Prostate gland (tissue), 2 donors: ENCODE results near the gene ATP10B.

Source experiments
- CTCF ChIP-seq, 4 experiments: fragments of 200-600 bp in 2 of 4; fragments of 450-650 bp in 2 of 4; sonication (generic) in 2 of 4; IDR thresholded peaks; 1 replicate in 3 of 4; 2 replicates in 1 of 4; pipeline ENCODE4 v1.5.1; 2016 to 2019; ENCODE audit warnings: antibody characterized with exemption in 4 of 4, mild to moderate bottlenecking in 2 of 4, moderate library complexity in 2 of 4
- POLR2A ChIP-seq: fragments of 450-650 bp; IDR thresholded peaks from one replicate; pipeline ENCODE4 v1.6.1; 2016; ENCODE audit warnings: antibody characterized with exemption, mild to moderate bottlenecking
- POLR2AphosphoS5 ChIP-seq: sonication (generic); formaldehyde crosslinking; IDR thresholded peaks from one replicate; pipeline ENCODE4 v1.6.1; 2017; ENCODE audit warnings: antibody characterized with exemption

DNA sequence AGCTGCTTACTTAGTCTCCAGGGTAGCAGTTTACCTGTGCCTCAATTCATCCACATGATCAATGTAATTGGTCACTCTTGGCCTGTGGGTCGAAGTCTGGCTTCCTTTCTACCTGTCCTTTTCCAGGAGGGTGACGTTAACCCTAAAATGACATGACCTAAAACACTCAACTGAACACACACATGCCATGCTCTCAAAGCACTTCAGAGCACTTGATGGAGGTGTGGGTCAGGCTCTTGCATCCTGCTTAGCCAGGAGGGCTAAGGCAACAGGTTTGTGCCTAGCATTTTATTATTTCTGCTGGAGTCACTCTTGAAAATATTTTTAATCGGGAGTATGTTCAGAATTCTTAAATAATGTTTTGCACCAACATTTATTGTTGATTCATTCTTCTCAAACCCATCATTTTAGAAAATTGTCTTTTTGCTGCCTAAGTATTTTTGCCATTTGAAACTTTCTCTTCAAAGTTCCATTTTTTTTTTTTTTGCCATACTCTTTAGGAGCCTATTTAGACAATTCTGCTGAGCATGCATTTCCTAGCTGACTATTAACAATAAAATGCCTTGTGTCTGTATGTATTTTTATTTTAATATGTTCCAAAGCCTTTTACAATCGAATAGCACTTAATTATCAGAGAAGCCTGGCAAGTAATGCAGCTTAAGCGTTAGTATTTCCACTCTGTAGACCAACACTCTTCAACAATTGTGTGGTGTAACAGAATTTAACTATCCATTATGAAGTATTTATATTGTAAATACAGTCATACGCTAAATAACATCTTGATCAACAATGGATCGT is 59.1 kb downstream of the ATP10B start:
- TF ChIP-seq CTCF (IDR thresholded peaks at IDR 0.05) (no peak), POLR2A (no peak), POLR2AphosphoS5 (no peak)
